Measurements from ENCODE around the gene VAV3.

VAV3 gene

GRCh38 chr1:107677697-107678096 is 287.3 kb downstream of the VAV3 start:
- H3K9me3 ChIP-seq (ENCODE audit: control insufficient read depth, low read length): no peaks in the 10 kb centered on the region
- no peaks in the 10 kb centered on the region for H3K4me1 ChIP-seq (ENCODE audit: control insufficient read depth, insufficient read depth, low read length, poor library complexity, severe bottlenecking)
- H3K4me3 ChIP-seq (ENCODE audit: insufficient read depth, low read depth, low read length, poor library complexity, severe bottlenecking): no peak overlapping the region
- no peak overlapping the region for H3K27ac ChIP-seq (ENCODE audit: insufficient read depth, low read length, poor library complexity, severe bottlenecking)
- H3K27me3 ChIP-seq (replicated peaks; ENCODE audit: control insufficient read depth, insufficient read depth, low read length, poor library complexity, severe bottlenecking): no peaks in the 10 kb centered on the region
- no peak for DNase-seq
- no peaks in the 10 kb centered on the region for H3K36me3 ChIP-seq (ENCODE audit: control insufficient read depth, insufficient read depth, low read length)

DNA sequence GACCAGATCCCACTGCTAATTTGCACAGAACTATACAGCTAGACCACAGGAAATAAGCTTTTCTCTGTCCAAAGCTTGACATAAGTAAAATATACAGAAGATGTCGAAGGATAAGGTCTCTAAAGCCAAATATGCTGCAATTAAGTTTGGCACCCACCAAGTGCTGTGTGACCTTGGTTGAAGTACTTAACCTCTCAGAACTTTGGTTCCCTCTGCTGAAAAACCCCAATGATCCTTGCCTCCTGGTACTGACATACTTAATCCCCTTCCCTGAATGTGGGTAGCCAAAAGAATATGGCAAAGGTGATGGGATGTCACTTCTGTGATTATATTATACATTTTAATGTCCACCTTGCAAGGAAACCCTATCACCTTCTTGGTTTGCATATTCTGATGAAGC is 290.5 kb downstream of the VAV3 start:
- Histone ChIP-seq H3K36me3 (ENCODE audit: control insufficient read depth, insufficient read depth, low read length) (no peaks in the 10 kb centered on the region), H3K4me3 (ENCODE audit: insufficient read depth, low read depth, low read length, poor library complexity, severe bottlenecking) (no peak overlapping the region), H3K27ac (ENCODE audit: insufficient read depth, low read length, poor library complexity, severe bottlenecking) (no peak overlapping the region), H3K27me3 (replicated peaks; ENCODE audit: control insufficient read depth, insufficient read depth, low read length, poor library complexity, severe bottlenecking) (no peaks in the 10 kb centered on the region), H3K4me1 (ENCODE audit: control insufficient read depth, insufficient read depth, low read length, poor library complexity, severe bottlenecking) (no peaks in the 10 kb centered on the region), H3K9me3 (ENCODE audit: control insufficient read depth, low read length) (no peaks in the 10 kb centered on the region)
- no peak for DNase-seq

- no peaks in the 10 kb centered on the region for H3K9me3 ChIP-seq (ENCODE audit: control insufficient read depth, low read length)
- no peak for DNase-seq
Observed at GRCh38 chr1:107673006-107673405, 292.0 kb downstream of the VAV3 start.

GRCh38 chr1:107670397-107671040 is 294.5 kb downstream of the VAV3 start:
- Histone ChIP-seq H3K27ac (ENCODE audit: insufficient read depth, low read length, poor library complexity, severe bottlenecking) (no peak overlapping the region), H3K4me3 (ENCODE audit: insufficient read depth, low read depth, low read length, poor library complexity, severe bottlenecking) (no peak overlapping the region), H3K27me3 (replicated peaks; ENCODE audit: control insufficient read depth, insufficient read depth, low read length, poor library complexity, severe bottlenecking) (no peaks in the 10 kb centered on the region), H3K9me3 (ENCODE audit: control insufficient read depth, low read length) (no peaks in the 10 kb centered on the region), H3K36me3 (ENCODE audit: control insufficient read depth, insufficient read depth, low read length) (no peaks in the 10 kb centered on the region), H3K4me1 (ENCODE audit: control insufficient read depth, insufficient read depth, low read length, poor library complexity, severe bottlenecking) (no peaks in the 10 kb centered on the region)
- no peak for DNase-seq

More at GRCh38 chr1:107673006-107673405, 292.0 kb downstream of the VAV3 start:
- H3K36me3 ChIP-seq (ENCODE audit: control insufficient read depth, insufficient read depth, low read length): no peaks in the 10 kb centered on the region
- H3K27ac ChIP-seq (ENCODE audit: insufficient read depth, low read length, poor library complexity, severe bottlenecking): no peak overlapping the region
- H3K4me3 ChIP-seq (ENCODE audit: insufficient read depth, low read depth, low read length, poor library complexity, severe bottlenecking): no peak overlapping the region
- H3K27me3 ChIP-seq (replicated peaks; ENCODE audit: control insufficient read depth, insufficient read depth, low read length, poor library complexity, severe bottlenecking): no peaks in the 10 kb centered on the region
- H3K4me1 ChIP-seq (ENCODE audit: control insufficient read depth, insufficient read depth, low read length, poor library complexity, severe bottlenecking): no peaks in the 10 kb centered on the region

DNA sequence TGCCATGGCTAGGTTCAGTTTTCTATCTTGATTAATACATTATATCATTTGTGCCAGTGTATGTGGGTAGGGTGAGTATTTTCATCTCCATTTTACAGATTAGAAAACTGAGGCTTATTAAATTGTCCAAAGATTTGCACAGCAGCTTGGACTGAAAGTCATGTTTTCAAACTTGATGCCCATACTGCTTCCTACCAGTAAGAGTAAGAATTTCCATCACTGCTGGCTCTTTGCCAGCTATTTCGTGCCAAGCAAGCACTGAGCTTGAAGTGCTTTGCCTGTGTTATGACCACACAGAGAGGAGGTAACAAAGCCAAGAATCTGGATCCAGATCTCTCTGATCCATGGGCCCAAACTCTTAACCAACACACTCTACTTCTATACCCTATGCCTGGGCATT is 295.0 kb downstream of the VAV3 start:
- Histone ChIP-seq H3K27ac (ENCODE audit: insufficient read depth, low read length, poor library complexity, severe bottlenecking) (no peak overlapping the region), H3K36me3 (ENCODE audit: control insufficient read depth, insufficient read depth, low read length) (no peaks in the 10 kb centered on the region), H3K27me3 (replicated peaks; ENCODE audit: control insufficient read depth, insufficient read depth, low read length, poor library complexity, severe bottlenecking) (no peaks in the 10 kb centered on the region), H3K9me3 (ENCODE audit: control insufficient read depth, low read length) (no peaks in the 10 kb centered on the region), H3K4me1 (ENCODE audit: control insufficient read depth, insufficient read depth, low read length, poor library complexity, severe bottlenecking) (no peaks in the 10 kb centered on the region), H3K4me3 (ENCODE audit: insufficient read depth, low read depth, low read length, poor library complexity, severe bottlenecking) (no peak overlapping the region)
- DNase-seq: no peak

GRCh38 chr1:107668762-107669161 is 296.2 kb downstream of the VAV3 start:
- Histone ChIP-seq H3K27ac (ENCODE audit: insufficient read depth, low read length, poor library complexity, severe bottlenecking) (no peak overlapping the region), H3K27me3 (replicated peaks; ENCODE audit: control insufficient read depth, insufficient read depth, low read length, poor library complexity, severe bottlenecking) (no peaks in the 10 kb centered on the region), H3K9me3 (ENCODE audit: control insufficient read depth, low read length) (no peaks in the 10 kb centered on the region), H3K4me1 (ENCODE audit: control insufficient read depth, insufficient read depth, low read length, poor library complexity, severe bottlenecking) (no peaks in the 10 kb centered on the region), H3K4me3 (ENCODE audit: insufficient read depth, low read depth, low read length, poor library complexity, severe bottlenecking) (no peak overlapping the region), H3K36me3 (ENCODE audit: control insufficient read depth, insufficient read depth, low read length) (no peaks in the 10 kb centered on the region)
- DNase-seq: no peak

GRCh38 chr1:107666493-107666892 is 298.5 kb downstream of the VAV3 start:
- Histone ChIP-seq H3K4me1 (ENCODE audit: control insufficient read depth, insufficient read depth, low read length, poor library complexity, severe bottlenecking) (no peaks in the 10 kb centered on the region), H3K4me3 (ENCODE audit: insufficient read depth, low read depth, low read length, poor library complexity, severe bottlenecking) (no peak overlapping the region), H3K27ac (ENCODE audit: insufficient read depth, low read length, poor library complexity, severe bottlenecking) (no peak overlapping the region)

DNA sequence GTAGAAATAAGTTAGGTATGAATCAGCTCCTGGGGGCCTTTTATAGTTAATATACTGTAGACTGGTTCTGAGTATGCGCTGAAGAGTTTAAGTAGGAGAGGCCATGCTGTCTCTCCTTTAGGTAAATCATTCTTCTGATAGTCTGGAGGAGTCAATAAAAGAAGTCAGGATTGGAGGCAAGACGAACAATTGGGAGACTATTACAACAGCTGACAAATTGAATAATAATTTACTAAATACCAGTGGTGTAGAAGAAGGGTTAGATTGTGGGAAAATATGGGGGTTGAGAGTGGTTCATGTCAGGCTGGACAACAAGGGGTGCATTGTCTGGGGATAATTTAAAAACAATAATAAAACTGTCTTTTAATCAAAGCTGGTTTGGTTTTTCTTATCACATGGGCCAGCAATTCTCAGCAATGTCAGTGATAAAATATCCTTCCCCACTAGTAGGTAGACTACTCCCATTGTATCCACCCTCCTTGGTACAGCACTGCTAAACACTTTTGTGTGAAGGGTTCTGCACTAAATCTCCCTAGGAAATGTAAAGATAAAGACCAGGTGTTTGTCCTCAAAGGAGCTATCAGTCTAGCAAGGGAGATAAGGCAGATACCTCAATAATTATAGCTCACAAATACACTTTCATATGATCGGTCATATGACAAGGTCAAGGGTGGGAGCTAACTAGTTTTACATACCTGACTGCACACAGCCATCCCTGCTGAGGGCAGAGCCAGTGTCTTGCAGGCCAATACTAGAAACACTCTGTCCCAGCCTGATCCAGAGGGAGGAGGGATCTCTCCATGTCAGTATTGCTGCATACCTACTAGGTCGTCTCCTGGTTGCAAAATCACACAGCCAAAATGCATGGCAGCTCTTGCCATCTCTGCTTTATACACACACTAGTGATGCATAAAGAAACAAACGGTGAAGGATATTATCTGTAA is 299.7 kb downstream of the VAV3 start:
- Histone ChIP-seq H3K4me3 (ENCODE audit: insufficient read depth, low read depth, low read length, poor library complexity, severe bottlenecking) (no peak overlapping the region), H3K36me3 (ENCODE audit: control insufficient read depth, insufficient read depth, low read length) (no peaks in the 10 kb centered on the region), H3K4me1 (ENCODE audit: control insufficient read depth, insufficient read depth, low read length, poor library complexity, severe bottlenecking) (no peaks in the 10 kb centered on the region), H3K9me3 (ENCODE audit: control insufficient read depth, low read length) (no peaks in the 10 kb centered on the region), H3K27ac (ENCODE audit: insufficient read depth, low read length, poor library complexity, severe bottlenecking) (no peak overlapping the region), H3K27me3 (replicated peaks; ENCODE audit: control insufficient read depth, insufficient read depth, low read length, poor library complexity, severe bottlenecking) (no peaks in the 10 kb centered on the region)
- no peak for DNase-seq

More at GRCh38 chr1:107666493-107666892, 298.5 kb downstream of the VAV3 start:
- no peaks in the 10 kb centered on the region for H3K36me3 ChIP-seq (ENCODE audit: control insufficient read depth, insufficient read depth, low read length)
- DNase-seq: no peak
- no peaks in the 10 kb centered on the region for H3K9me3 ChIP-seq (ENCODE audit: control insufficient read depth, low read length)
- H3K27me3 ChIP-seq (replicated peaks; ENCODE audit: control insufficient read depth, insufficient read depth, low read length, poor library complexity, severe bottlenecking): no peaks in the 10 kb centered on the region

DNA sequence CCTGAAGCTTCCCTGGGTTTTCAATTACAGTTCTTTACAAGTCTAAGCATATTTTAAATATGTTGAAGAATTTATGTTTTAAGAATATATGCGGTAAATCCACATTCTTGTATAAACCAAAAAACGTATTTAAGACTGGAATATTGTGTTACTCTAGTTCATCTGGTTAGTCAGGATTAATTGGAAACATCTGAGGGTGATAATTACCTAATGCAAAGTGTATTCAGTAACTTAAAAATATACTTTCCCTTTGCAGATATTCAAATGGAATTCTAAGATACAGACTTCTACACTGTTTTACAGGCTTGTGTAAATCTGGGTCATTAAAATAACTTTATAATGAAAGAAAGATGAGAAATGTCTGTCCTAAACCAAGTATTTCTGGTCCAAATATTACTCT is 302.0 kb downstream of the VAV3 start:
- no peak overlapping the region for H3K27ac ChIP-seq (ENCODE audit: insufficient read depth, low read length, poor library complexity, severe bottlenecking)
- H3K4me3 ChIP-seq (ENCODE audit: insufficient read depth, low read depth, low read length, poor library complexity, severe bottlenecking): no peak overlapping the region
- no peaks in the 10 kb centered on the region for H3K27me3 ChIP-seq (replicated peaks; ENCODE audit: control insufficient read depth, insufficient read depth, low read length, poor library complexity, severe bottlenecking)
- no peak for DNase-seq
- no peaks in the 10 kb centered on the region for H3K4me1 ChIP-seq (ENCODE audit: control insufficient read depth, insufficient read depth, low read length, poor library complexity, severe bottlenecking)
- H3K9me3 ChIP-seq (ENCODE audit: control insufficient read depth, low read length): no peaks in the 10 kb centered on the region
- no peaks in the 10 kb centered on the region for H3K36me3 ChIP-seq (ENCODE audit: control insufficient read depth, insufficient read depth, low read length)

DNA sequence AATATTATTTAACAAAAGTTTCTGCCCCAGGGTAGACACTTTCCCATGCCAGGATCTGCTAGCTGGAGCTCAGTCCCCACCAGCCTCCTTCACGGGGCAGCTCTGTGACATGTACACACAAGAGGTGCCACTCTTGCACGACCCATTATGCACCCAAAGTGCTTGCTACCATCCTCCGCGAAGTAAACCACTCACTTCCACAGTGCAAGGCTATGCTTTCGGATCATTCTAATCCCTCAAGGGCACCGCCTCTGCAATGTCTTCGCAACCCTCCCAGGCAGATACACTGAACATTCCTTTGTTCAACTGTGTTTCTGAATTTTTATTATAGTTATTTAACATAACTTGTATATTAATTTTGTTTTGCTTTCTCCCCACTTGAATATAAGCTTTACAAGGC is 303.8 kb downstream of the VAV3 start:
- Histone ChIP-seq H3K4me3 (ENCODE audit: insufficient read depth, low read depth, low read length, poor library complexity, severe bottlenecking) (no peak overlapping the region), H3K9me3 (ENCODE audit: control insufficient read depth, low read length) (no peaks in the 10 kb centered on the region), H3K36me3 (ENCODE audit: control insufficient read depth, insufficient read depth, low read length) (no peaks in the 10 kb centered on the region), H3K27me3 (replicated peaks; ENCODE audit: control insufficient read depth, insufficient read depth, low read length, poor library complexity, severe bottlenecking) (no peaks in the 10 kb centered on the region), H3K4me1 (ENCODE audit: control insufficient read depth, insufficient read depth, low read length, poor library complexity, severe bottlenecking) (no peaks in the 10 kb centered on the region), H3K27ac (ENCODE audit: insufficient read depth, low read length, poor library complexity, severe bottlenecking) (no peak overlapping the region)
- DNase-seq: no peak
